Endothelial cell of umbilical vein (primary cell): ENCODE data around the gene JCAD.

Source experiments
- EZH2 ChIP-seq: IDR thresholded peaks from 2 replicates; pipeline ENCODE4 v1.6.1; 2012; ENCODE audit warnings: borderline replicate concordance, low read depth, mild to moderate bottlenecking, moderate library complexity, low read length, inconsistent platforms; ENCODE audit not compliant: severe bottlenecking
- FOS ChIP-seq: IDR thresholded peaks from 2 replicates; pipeline ENCODE4 v1.6.1; 2011; ENCODE audit warnings: mild to moderate bottlenecking, low read length, moderate library complexity, borderline replicate concordance; ENCODE audit not compliant: insufficient read depth
- GATA2 ChIP-seq: IDR thresholded peaks from 2 replicates; pipeline ENCODE4 v1.7.0; 2011; ENCODE audit warnings: low read depth, mild to moderate bottlenecking, moderate library complexity, mixed read lengths, low read length; ENCODE audit not compliant: insufficient read length, insufficient read depth
- JUN ChIP-seq: IDR thresholded peaks from 2 replicates; pipeline ENCODE4 v1.6.1; 2011; ENCODE audit warnings: borderline replicate concordance, low read depth; ENCODE audit not compliant: insufficient read length, insufficient read depth
- MYC ChIP-seq: IDR thresholded peaks from one replicate; pipeline ENCODE4 v1.6.1; 2011; ENCODE audit warnings: mild to moderate bottlenecking, low read depth, low read length
- POLR2A ChIP-seq: IDR thresholded peaks from 2 replicates; pipeline ENCODE4 v1.6.1; 2012; ENCODE audit warnings: low read depth, mild to moderate bottlenecking, control low read depth, low read length
- TF ChIP-seq, protein P1 (sequence below), 2 donors: IDR thresholded peaks; 1 replicate in 1 of 2; 2 replicates in 1 of 2; pipeline ENCODE4 v1.5.1; 2011; ENCODE audit warnings: low read length in 2 of 2, mild to moderate bottlenecking in 2 of 2, moderate library complexity in 2 of 2, control low read depth in 1 of 2, inconsistent platforms in 1 of 2, low read depth in 1 of 2; ENCODE audit not compliant: insufficient read depth in 1 of 2; ENCODE audit errors: extremely low read depth in 1 of 2
- TF ChIP-seq, protein P2 (sequence below): IDR thresholded peaks from 2 replicates; pipeline ENCODE4 v1.6.1; 2011; ENCODE audit not compliant: insufficient read depth, insufficient read length

DNA sequence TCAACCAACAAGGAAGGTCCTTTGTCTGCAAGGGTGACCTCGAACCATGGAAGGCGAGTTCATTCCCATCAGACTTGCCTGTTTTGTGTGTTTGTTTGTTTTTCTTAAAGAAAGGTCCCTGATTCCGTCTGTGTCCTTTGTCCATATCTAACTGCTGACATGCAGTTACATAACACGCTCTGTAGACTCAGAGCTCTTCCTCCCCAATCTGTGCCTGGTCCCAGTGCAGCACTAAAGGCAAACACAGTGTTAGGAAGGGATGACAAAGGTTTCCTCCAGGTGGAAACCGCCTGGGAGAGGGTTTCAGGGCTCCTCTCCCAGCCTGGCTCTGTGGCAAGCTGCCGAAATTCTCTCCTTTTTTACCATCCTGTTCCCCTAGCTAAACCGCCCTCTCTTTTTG is 13.4 kb downstream of the JCAD start:
- TF ChIP-seq, protein P1, sequence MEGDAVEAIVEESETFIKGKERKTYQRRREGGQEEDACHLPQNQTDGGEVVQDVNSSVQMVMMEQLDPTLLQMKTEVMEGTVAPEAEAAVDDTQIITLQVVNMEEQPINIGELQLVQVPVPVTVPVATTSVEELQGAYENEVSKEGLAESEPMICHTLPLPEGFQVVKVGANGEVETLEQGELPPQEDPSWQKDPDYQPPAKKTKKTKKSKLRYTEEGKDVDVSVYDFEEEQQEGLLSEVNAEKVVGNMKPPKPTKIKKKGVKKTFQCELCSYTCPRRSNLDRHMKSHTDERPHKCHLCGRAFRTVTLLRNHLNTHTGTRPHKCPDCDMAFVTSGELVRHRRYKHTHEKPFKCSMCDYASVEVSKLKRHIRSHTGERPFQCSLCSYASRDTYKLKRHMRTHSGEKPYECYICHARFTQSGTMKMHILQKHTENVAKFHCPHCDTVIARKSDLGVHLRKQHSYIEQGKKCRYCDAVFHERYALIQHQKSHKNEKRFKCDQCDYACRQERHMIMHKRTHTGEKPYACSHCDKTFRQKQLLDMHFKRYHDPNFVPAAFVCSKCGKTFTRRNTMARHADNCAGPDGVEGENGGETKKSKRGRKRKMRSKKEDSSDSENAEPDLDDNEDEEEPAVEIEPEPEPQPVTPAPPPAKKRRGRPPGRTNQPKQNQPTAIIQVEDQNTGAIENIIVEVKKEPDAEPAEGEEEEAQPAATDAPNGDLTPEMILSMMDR (IDR thresholded peaks at IDR 0.05; ENCODE audit: extremely low read depth in 1 of 2, insufficient read depth in 1 of 2, low read depth in 1 of 2, low read length in 2 of 2), result no peak
- TF ChIP-seq FOS (no peak), MYC (no peak), JUN (no peak), GATA2 (no peak), POLR2A (no peak), EZH2 (no peak)
- TF ChIP-seq, protein P2, sequence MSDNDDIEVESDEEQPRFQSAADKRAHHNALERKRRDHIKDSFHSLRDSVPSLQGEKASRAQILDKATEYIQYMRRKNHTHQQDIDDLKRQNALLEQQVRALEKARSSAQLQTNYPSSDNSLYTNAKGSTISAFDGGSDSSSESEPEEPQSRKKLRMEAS, result no peak
